Measurements from ENCODE around the gene MCAM.

DNA sequence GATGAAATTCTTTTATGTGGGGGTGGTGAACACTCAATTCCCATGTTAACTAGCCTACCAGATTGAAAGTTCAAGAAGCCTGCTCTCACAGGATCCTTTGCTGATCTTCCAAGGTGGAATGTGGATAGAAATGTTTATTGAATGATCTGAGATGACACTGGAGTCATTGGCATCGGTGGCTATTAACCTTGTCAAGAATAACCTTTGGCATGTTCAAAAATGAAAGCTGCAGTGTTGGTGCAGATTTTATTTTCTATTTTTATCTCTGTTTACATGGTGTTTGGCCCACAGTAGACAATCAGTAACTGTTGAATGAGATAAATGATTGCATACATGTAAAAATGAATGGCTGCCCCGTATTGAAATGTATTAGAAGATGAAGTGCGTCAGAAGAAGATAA, 19.0 kb downstream of the MCAM start:
- TF ChIP-seq POLR2A (IDR thresholded peaks at IDR 0.05; ENCODE audit: low read depth, low read length) = no peak
- no peak for TF ChIP-seq POLR2AphosphoS5 (IDR thresholded peaks at IDR 0.05; ENCODE audit: low read depth, low read length)
- no peak for TF ChIP-seq TAF1 (IDR thresholded peaks at IDR 0.05; ENCODE audit: borderline replicate concordance, low read depth, low read length)
